ENCODE data around the gene NCBP2.

The NCBP2 gene

GRCh38 chr3:196942226-196942914, at the start of gene NCBP2:
Gene NCBP2, minus strand, starts transcription at chr3:196942528. Its CDS starts 25 bp downstream, at chr3:196942503.
- peak; percentile 96 for DNase-seq

GRCh38 chr3:196991581-196992460, 49.5 kb upstream of the NCBP2 start:
- DNase-seq, result no peak

GRCh38 chr3:196990601-196991007, 48.3 kb upstream of the NCBP2 start:
- no peak for DNase-seq

GRCh38 chr3:196989721-196990262, 47.5 kb upstream of the NCBP2 start:
- DNase-seq, result no peak

- DNase-seq, result peak; percentile 82
Measured at GRCh38 chr3:196988241-196989029, 46.1 kb upstream of the NCBP2 start.

GRCh38 chr3:196987022-196987421, 44.7 kb upstream of the NCBP2 start:
- DNase-seq, result no peak

- no peak for DNase-seq
Measured at GRCh38 chr3:196985954-196986885, 43.9 kb upstream of the NCBP2 start.

- no peak for DNase-seq
Measured at GRCh38 chr3:196985298-196985697, 43.0 kb upstream of the NCBP2 start.

- no peak for DNase-seq
Measured at GRCh38 chr3:196983186-196983585, 40.9 kb upstream of the NCBP2 start.

- DNase-seq, result no peak
Measured at GRCh38 chr3:196981657-196982056, 39.3 kb upstream of the NCBP2 start.

GRCh38 chr3:196979545-196979944, 37.2 kb upstream of the NCBP2 start:
- no peak for DNase-seq

GRCh38 chr3:196976941-196977340, 34.6 kb upstream of the NCBP2 start:
- no peak for DNase-seq

- DNase-seq, result no peak
Measured at GRCh38 chr3:196975349-196975748, 33.0 kb upstream of the NCBP2 start.

- no peak for DNase-seq
Measured at GRCh38 chr3:196974661-196975060, 32.3 kb upstream of the NCBP2 start.

GRCh38 chr3:196971094-196971698, 28.9 kb upstream of the NCBP2 start:
- no peak for DNase-seq

GRCh38 chr3:196970547-196971093, 28.3 kb upstream of the NCBP2 start:
- no peak for DNase-seq

- DNase-seq, result peak; percentile 72
Measured at GRCh38 chr3:196969660-196970546, 27.6 kb upstream of the NCBP2 start.

- peak; percentile 36 for DNase-seq
Measured at GRCh38 chr3:196969134-196969659, 26.9 kb upstream of the NCBP2 start.

- DNase-seq, result peak; percentile 29
Measured at GRCh38 chr3:196968233-196969133, 26.2 kb upstream of the NCBP2 start, which contains the start of gene PIGZ. Gene PIGZ, minus strand, starts transcription at chr3:196968833. Its CDS starts 16,802 bp downstream, at chr3:196952031.

Data from OCI-M1 (cell line).